Hepatocyte (in vitro differentiated cells): ENCODE results near the gene PGP.

Experiments
- CTCF ChIP-seq: fragments of 200-600 bp; sonication (generic); IDR thresholded peaks from 2 replicates; pipeline ENCODE4 v1.5.1; 2016; ENCODE audit warnings: antibody characterized with exemption, mild to moderate bottlenecking; ENCODE audit not compliant: poor library complexity
- EZH2 ChIP-seq: fragments of 200-600 bp; sonication (generic); IDR thresholded peaks from 2 replicates; pipeline ENCODE4 v1.6.1; 2016; ENCODE audit warnings: antibody characterized with exemption, mild to moderate bottlenecking, borderline replicate concordance

- TF ChIP-seq CTCF (no peak), EZH2 (no peak)
Observed at GRCh38 chr16:2172688-2173335, 41.8 kb downstream of the PGP start.
